ENCODE data around the gene ARHGAP24. TPM values are rescaled to one million over a fixed set of nuclear protein-coding genes. Genes with fewer than 3 reads are reported as not detected.

The ARHGAP24 gene
- total RNA-seq, 2 experiments from 2014 or later = 0.30 to 0.53 TPM

GRCh38 chr4:85937507-85937906 is 462.6 kb downstream of the ARHGAP24 start:
- DNase-seq (no peak), ATAC-seq (ENCODE audit: poor library complexity) (no peak)
- Histone ChIP-seq H3K9me3 (ENCODE audit: control insufficient read depth in 1 of 2, insufficient read depth in 1 of 2, low read length in 2 of 2) (peaks cover 0 to 3% of the 10 kb centered on the region in 2 experiments), H3K27me3 (ENCODE audit: control insufficient read depth in 1 of 2, insufficient read depth in 2 of 2, low read length in 2 of 2) (no peaks in the 10 kb centered on the region), H3K27ac (ENCODE audit: low read depth in 1 of 2, low read length in 2 of 2) (no peak overlapping the region), H3K36me3 (ENCODE audit: insufficient read depth, low read length) (no peaks in the 10 kb centered on the region), H3K4me3 (ENCODE audit: low read length) (no peak overlapping the region), H3K4me1 (ENCODE audit: insufficient read depth, low read length) (no peaks in the 10 kb centered on the region)
- no peak overlapping the region for H3K4me3 Mint-ChIP-seq
- TF ChIP-seq, protein P1, sequence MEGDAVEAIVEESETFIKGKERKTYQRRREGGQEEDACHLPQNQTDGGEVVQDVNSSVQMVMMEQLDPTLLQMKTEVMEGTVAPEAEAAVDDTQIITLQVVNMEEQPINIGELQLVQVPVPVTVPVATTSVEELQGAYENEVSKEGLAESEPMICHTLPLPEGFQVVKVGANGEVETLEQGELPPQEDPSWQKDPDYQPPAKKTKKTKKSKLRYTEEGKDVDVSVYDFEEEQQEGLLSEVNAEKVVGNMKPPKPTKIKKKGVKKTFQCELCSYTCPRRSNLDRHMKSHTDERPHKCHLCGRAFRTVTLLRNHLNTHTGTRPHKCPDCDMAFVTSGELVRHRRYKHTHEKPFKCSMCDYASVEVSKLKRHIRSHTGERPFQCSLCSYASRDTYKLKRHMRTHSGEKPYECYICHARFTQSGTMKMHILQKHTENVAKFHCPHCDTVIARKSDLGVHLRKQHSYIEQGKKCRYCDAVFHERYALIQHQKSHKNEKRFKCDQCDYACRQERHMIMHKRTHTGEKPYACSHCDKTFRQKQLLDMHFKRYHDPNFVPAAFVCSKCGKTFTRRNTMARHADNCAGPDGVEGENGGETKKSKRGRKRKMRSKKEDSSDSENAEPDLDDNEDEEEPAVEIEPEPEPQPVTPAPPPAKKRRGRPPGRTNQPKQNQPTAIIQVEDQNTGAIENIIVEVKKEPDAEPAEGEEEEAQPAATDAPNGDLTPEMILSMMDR (IDR thresholded peaks at IDR 0.05) = no peak
- CTCF ChIA-PET = no interaction called here
- H3K27me3 Mint-ChIP-seq = no peaks in the 10 kb centered on the region
- POLR2A ChIA-PET = no interaction called here
- H3K36me3 Mint-ChIP-seq (ENCODE audit: low read depth) = no peaks in the 10 kb centered on the region
- no peaks in the 10 kb centered on the region for H3K9me3 Mint-ChIP-seq
- H3K4me1 Mint-ChIP-seq (ENCODE audit: low read depth) = no peaks in the 10 kb centered on the region
- intact Hi-C loops (cut with DNase I, micrococcal nuclease) = no loop called here
- H3K27ac Mint-ChIP-seq = no peak overlapping the region

DNA sequence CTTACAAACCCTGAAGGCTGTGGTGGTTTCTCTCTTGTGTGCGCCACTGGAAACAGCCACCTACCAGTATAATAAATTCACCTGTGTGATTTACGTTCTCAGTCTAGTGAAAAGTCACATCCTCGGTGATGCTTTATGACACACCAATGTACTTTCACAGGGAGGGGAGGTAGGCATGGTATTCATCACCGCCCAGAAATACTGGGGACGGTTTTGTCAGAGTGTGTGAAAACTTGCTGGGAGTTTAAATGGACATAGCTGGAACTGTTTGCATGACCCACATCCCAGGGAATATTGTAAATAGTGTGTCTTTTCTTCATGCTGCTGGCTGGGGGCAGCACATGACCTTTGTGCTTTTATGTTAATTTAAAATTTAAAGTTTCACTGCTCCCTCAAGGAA is 463.1 kb downstream of the ARHGAP24 start:
- ChIA-PET CTCF (interaction anchor here (1.0 kb wide), 1 partner anchor 10 kb away, joined by 3 read pairs; no protein-coding TSS in a partner anchor), POLR2A (no interaction called here)
- Mint-ChIP-seq H3K27me3 (no peaks in the 10 kb centered on the region), H3K36me3 (ENCODE audit: low read depth) (no peaks in the 10 kb centered on the region), H3K27ac (no peak overlapping the region), H3K4me3 (no peak overlapping the region), H3K4me1 (ENCODE audit: low read depth) (no peaks in the 10 kb centered on the region), H3K9me3 (no peaks in the 10 kb centered on the region)
- no peaks in the 10 kb centered on the region for H3K27me3 ChIP-seq (ENCODE audit: control insufficient read depth in 1 of 2, insufficient read depth in 2 of 2, low read length in 2 of 2)
- DNase-seq = no peak
- H3K4me3 ChIP-seq (ENCODE audit: low read length) = no peak overlapping the region
- no peaks in the 10 kb centered on the region for H3K4me1 ChIP-seq (ENCODE audit: insufficient read depth, low read length)
- TF ChIP-seq, protein P1 (IDR thresholded peaks at IDR 0.05) = no peak
- no peak for ATAC-seq (ENCODE audit: poor library complexity)
- intact Hi-C loops (cut with DNase I, micrococcal nuclease) = no loop called here
- no peak overlapping the region for H3K27ac ChIP-seq (ENCODE audit: low read depth in 1 of 2, low read length in 2 of 2)
- no peaks in the 10 kb centered on the region for H3K9me3 ChIP-seq (ENCODE audit: control insufficient read depth in 1 of 2, insufficient read depth in 1 of 2, low read length in 2 of 2)
- H3K36me3 ChIP-seq (ENCODE audit: insufficient read depth, low read length) = no peaks in the 10 kb centered on the region

GRCh38 chr4:85938902-85939301 is 464.0 kb downstream of the ARHGAP24 start:
- H3K9me3 ChIP-seq (ENCODE audit: control insufficient read depth in 1 of 2, insufficient read depth in 1 of 2, low read length in 2 of 2) = no peaks in the 10 kb centered on the region
- no peak overlapping the region for H3K27ac Mint-ChIP-seq
- H3K4me1 ChIP-seq (ENCODE audit: insufficient read depth, low read length) = no peaks in the 10 kb centered on the region
- TF ChIP-seq, protein P1 (IDR thresholded peaks at IDR 0.05) = no peak
- POLR2A ChIA-PET = no interaction called here
- no peaks in the 10 kb centered on the region for H3K4me1 Mint-ChIP-seq (ENCODE audit: low read depth)
- ATAC-seq (ENCODE audit: poor library complexity) (no peak), DNase-seq (no peak)
- CTCF ChIA-PET = interaction anchor here (1.0 kb wide), 1 partner anchor 11 kb away, joined by 3 read pairs; no protein-coding TSS in a partner anchor
- H3K27me3 Mint-ChIP-seq = no peaks in the 10 kb centered on the region
- no peaks in the 10 kb centered on the region for H3K36me3 ChIP-seq (ENCODE audit: insufficient read depth, low read length)
- no peak overlapping the region for H3K4me3 Mint-ChIP-seq
- H3K4me3 ChIP-seq (ENCODE audit: low read length) = no peak overlapping the region
- intact Hi-C loops (cut with DNase I, micrococcal nuclease) = no loop called here
- no peaks in the 10 kb centered on the region for H3K27me3 ChIP-seq (ENCODE audit: control insufficient read depth in 1 of 2, insufficient read depth in 2 of 2, low read length in 2 of 2)
- no peaks in the 10 kb centered on the region for H3K9me3 Mint-ChIP-seq
- H3K27ac ChIP-seq (ENCODE audit: low read depth in 1 of 2, low read length in 2 of 2) = no peak overlapping the region
- no peaks in the 10 kb centered on the region for H3K36me3 Mint-ChIP-seq (ENCODE audit: low read depth)

Measured in CD4-positive, alpha-beta T cell (primary cell).